ENCODE measurements around the gene STK24. TPM values are rescaled to one million over a fixed set of nuclear protein-coding genes. Genes with fewer than 3 reads are reported as not detected.

STK24 gene
- total RNA-seq, 2 experiments from 2014 or later = 134 to 148 TPM

DNA sequence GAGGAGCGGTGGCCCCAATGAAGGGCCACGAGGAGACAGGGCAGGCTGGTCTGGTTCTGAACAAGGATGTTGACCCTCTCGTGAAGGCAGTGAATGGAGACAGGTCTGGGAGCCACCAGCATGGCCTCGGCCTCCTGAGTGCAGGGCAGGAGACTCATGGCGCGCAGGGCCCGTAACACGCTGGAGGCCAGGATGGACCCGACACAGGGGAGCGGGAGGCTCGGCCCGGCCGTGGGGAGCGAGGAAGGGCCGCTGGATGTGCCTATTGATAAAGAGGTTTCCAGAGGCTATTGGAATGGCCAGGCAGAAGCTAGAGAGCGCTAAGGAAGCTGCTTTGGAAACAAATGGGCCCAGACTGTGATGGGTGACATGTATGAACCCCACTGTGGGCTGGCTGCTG, 132.5 kb downstream of the STK24 start:
- ATAC-seq (no peak), DNase-seq (no peak)
- H3K9me3 Mint-ChIP-seq (ENCODE audit: low read depth) = no peaks in the 10 kb centered on the region
- H3K27me3 Mint-ChIP-seq = no peaks in the 10 kb centered on the region
- H3K36me3 Mint-ChIP-seq = no peaks in the 10 kb centered on the region
- H3K4me3 Mint-ChIP-seq = no peak overlapping the region
- H3K4me1 Mint-ChIP-seq = peaks cover 13% of the 10 kb centered on the region
- no peak overlapping the region for H3K27ac Mint-ChIP-seq
- CTCF ChIA-PET = interaction anchor here (0.6 to 6.0 kb wide), 9 partner anchors 72 to 327 kb away, joined by 3 to 124 read pairs (median 7); no protein-coding TSS in a partner anchor

- Mint-ChIP-seq H3K27me3 (no peaks in the 10 kb centered on the region), H3K36me3 (no peaks in the 10 kb centered on the region), H3K4me1 (peaks cover 13% of the 10 kb centered on the region), H3K9me3 (ENCODE audit: low read depth) (no peaks in the 10 kb centered on the region), H3K4me3 (no peak overlapping the region), H3K27ac (no peak overlapping the region)
- DNase-seq (no peak), ATAC-seq (no peak)
- CTCF ChIA-PET = interaction anchor here (5.0 to 6.0 kb wide), 2 partner anchors 209 to 229 kb away, joined by 50 to 124 read pairs; no protein-coding TSS in a partner anchor
Measured at GRCh38 chr13:98443800-98444325, 133.0 kb downstream of the STK24 start.

DNA sequence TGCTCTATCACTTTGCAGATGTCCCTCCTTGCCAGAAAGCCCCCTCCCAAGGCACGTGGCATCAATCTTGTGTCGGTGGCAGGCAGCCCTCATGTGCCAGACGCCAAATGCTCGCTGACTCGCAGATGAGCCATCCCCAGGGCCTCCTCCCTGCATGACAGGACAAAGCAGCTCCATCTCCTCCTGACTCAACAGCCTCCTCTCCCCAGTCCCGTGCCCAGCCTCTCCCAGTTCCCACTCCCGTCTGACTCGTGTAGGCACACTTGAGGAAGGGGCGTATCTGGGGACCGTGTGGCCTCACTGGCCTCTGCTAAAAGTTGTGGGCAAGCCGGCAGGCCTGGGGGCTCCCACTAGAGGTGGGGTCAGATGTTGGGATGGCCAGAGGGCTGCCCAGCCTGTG, 133.6 kb downstream of the STK24 start:
- no peak overlapping the region for H3K27ac Mint-ChIP-seq
- no peaks in the 10 kb centered on the region for H3K9me3 Mint-ChIP-seq (ENCODE audit: low read depth)
- ATAC-seq = no peak
- no peak overlapping the region for H3K4me3 Mint-ChIP-seq
- peaks cover 13% of the 10 kb centered on the region for H3K4me1 Mint-ChIP-seq
- no peak for DNase-seq
- no peaks in the 10 kb centered on the region for H3K27me3 Mint-ChIP-seq
- CTCF ChIA-PET = interaction anchor here (5.0 to 6.0 kb wide), 2 partner anchors 209 to 229 kb away, joined by 50 to 124 read pairs; no protein-coding TSS in a partner anchor
- no peaks in the 10 kb centered on the region for H3K36me3 Mint-ChIP-seq

GRCh38 chr13:98442391-98443230, 134.3 kb downstream of the STK24 start:
- CTCF ChIA-PET = interaction anchor here (0.7 to 6.0 kb wide), 2 partner anchors 133 to 210 kb away, joined by 3 to 124 read pairs; no protein-coding TSS in a partner anchor
- no peak overlapping the region for H3K4me3 Mint-ChIP-seq
- H3K9me3 Mint-ChIP-seq (ENCODE audit: low read depth) = no peaks in the 10 kb centered on the region
- DNase-seq (no peak), ATAC-seq (no peak)
- H3K27ac Mint-ChIP-seq = no peak overlapping the region
- peaks cover 13% of the 10 kb centered on the region for H3K4me1 Mint-ChIP-seq
- H3K36me3 Mint-ChIP-seq = no peaks in the 10 kb centered on the region
- H3K27me3 Mint-ChIP-seq = no peaks in the 10 kb centered on the region

DNA sequence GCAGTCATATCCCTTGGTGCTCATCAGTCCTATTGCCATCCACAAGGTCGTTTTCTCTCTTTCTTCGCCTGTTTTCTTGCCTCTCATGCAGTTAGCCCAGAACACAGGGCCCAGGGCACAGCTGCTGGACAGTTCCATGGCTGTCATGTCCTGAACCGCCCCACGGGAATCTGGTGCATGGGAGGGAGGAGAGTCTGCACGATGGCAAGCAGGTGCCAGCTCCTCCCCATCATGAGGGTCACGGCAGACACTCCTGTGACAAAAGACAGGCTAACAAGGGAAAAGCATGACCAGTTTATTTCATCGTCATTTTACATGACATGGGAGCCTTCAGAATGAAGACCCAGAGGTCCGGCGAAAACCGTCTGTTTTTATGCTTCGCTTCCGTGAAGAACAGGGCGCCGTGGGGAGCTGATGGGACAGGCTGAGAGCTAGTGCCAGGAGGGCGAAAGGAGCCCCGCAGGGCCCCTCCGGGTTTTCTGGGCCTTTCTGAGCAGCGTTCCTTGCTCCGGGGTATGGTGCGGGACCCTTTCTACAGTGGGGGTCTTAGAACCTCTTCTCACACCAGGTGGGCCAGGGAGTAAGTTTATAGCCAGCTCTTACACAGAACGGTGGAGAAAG, 135.7 kb downstream of the STK24 start:
- no peaks in the 10 kb centered on the region for H3K36me3 Mint-ChIP-seq
- DNase-seq (no peak), ATAC-seq (no peak)
- CTCF ChIA-PET = interaction anchor here (0.7 kb wide), 1 partner anchor 11 kb away, joined by 3 read pairs; no protein-coding TSS in a partner anchor
- no peaks in the 10 kb centered on the region for H3K9me3 Mint-ChIP-seq (ENCODE audit: low read depth)
- H3K27ac Mint-ChIP-seq = no peak overlapping the region
- H3K4me3 Mint-ChIP-seq = no peak overlapping the region
- H3K4me1 Mint-ChIP-seq = peaks cover 13% of the 10 kb centered on the region
- H3K27me3 Mint-ChIP-seq = peaks cover 2% of the 10 kb centered on the region

DNA sequence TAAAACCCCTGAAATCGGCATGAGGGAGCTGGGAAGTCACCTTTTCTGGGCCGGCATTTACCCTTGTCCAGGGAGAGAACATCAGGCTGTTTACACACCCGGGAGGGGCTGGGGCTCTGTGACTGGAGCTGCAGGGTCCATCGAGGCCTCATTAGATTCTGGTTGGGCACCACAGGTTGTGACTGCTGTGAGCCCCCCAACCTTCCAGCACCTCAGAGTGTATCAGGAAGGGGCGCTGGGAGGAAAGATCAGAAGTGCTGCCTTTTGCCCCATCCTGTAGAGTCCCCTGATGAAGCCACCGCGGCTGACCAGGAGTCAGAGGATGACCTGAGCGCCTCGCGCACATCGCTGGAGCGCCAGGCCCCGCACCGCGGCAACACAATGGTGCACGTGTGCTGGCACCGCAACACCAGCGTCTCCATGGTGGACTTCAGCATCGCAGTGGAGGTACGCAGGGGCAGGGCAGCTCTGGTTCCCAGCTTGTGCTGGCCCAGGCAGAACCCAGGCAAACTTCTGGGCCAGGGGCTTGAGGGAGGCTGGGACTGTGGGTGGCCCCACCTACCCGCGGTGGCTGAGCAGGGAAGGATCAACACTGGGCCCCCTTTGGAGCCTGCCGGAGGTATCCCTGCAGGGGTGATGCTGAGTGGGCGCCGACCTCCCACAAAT, 136.4 kb downstream of the STK24 start:
- Mint-ChIP-seq H3K27me3 (peaks cover 3% of the 10 kb centered on the region), H3K9me3 (ENCODE audit: low read depth) (no peaks in the 10 kb centered on the region), H3K27ac (no peak overlapping the region), H3K36me3 (no peaks in the 10 kb centered on the region), H3K4me1 (peaks cover 11% of the 10 kb centered on the region), H3K4me3 (no peak overlapping the region)
- no peak for ATAC-seq
- CTCF ChIA-PET = no interaction called here
- DNase-seq = no peak

GRCh38 chr13:98439896-98440295, 137.0 kb downstream of the STK24 start:
- no peak overlapping the region for H3K4me3 Mint-ChIP-seq
- no peak overlapping the region for H3K27ac Mint-ChIP-seq
- DNase-seq = no peak
- peaks cover 3% of the 10 kb centered on the region for H3K27me3 Mint-ChIP-seq
- H3K9me3 Mint-ChIP-seq (ENCODE audit: low read depth) = no peaks in the 10 kb centered on the region
- ATAC-seq = no peak
- H3K36me3 Mint-ChIP-seq = no peaks in the 10 kb centered on the region
- peaks cover 7% of the 10 kb centered on the region for H3K4me1 Mint-ChIP-seq
- CTCF ChIA-PET = no interaction called here

- Mint-ChIP-seq H3K9me3 (ENCODE audit: low read depth) (no peaks in the 10 kb centered on the region), H3K27ac (no peak overlapping the region), H3K27me3 (peaks cover 3% of the 10 kb centered on the region), H3K36me3 (no peaks in the 10 kb centered on the region), H3K4me1 (peaks cover 7% of the 10 kb centered on the region), H3K4me3 (no peak overlapping the region)
- no peak for ATAC-seq
- DNase-seq = no peak
- CTCF ChIA-PET = no interaction called here
Measured at GRCh38 chr13:98439126-98439828, 137.6 kb downstream of the STK24 start.

DNA sequence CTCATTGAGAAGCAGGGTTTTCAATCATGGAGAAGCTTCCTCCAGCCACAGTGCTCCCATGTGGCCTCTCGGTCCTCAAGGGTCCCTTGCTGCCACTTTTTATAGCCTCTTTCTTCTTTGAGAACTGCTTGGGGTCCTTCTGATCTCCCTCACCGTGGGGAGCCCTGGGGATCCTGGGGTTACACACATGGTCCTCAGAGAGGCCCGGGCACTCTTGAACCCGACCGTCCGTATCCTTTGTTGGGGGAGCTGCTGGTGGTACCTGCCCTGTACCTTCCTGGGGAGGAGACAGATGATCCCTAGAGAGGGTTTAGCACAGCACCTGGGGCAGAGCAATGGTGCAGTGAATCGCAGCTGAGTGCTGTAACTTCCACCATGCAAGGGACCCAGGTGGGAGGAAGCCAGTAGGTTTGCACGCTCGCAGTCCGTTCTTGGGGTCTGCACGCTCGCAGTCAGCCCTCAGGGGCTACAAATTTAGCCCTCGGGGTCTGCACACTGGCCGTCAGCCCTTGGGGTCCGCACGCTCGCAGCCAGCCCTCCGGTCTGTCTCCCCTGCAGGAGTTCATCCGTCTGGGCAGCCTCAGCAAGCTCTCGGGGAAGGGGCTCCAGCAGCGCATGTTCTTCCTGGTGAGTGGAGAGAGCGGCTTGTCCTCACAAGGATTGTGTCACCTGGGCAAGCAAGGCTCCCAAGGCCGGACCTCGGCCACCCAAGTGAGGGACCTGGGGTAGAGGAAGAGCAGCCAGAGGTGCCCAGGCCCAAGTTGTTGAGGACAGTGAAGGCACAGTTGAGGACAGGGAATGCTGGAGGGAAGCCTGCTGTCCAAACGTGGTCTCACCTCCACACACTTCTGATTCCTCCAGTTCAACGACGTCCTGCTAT, 138.4 kb downstream of the STK24 start:
- Mint-ChIP-seq H3K27ac (no peak overlapping the region), H3K4me1 (peaks cover 7% of the 10 kb centered on the region), H3K27me3 (peaks cover 3% of the 10 kb centered on the region), H3K4me3 (no peak overlapping the region), H3K9me3 (ENCODE audit: low read depth) (no peaks in the 10 kb centered on the region), H3K36me3 (no peaks in the 10 kb centered on the region)
- CTCF ChIA-PET = no interaction called here
- ATAC-seq (no peak), DNase-seq (no peak)

GRCh38 chr13:98436233-98436910, 140.5 kb downstream of the STK24 start:
- no peaks in the 10 kb centered on the region for H3K9me3 Mint-ChIP-seq (ENCODE audit: low read depth)
- ATAC-seq (no peak), DNase-seq (no peak)
- no peak overlapping the region for H3K27ac Mint-ChIP-seq
- H3K4me3 Mint-ChIP-seq = no peak overlapping the region
- H3K4me1 Mint-ChIP-seq = no peaks in the 10 kb centered on the region
- CTCF ChIA-PET = interaction anchor here (1.2 kb wide), 1 partner anchor 235 kb away, joined by 3 read pairs; no protein-coding TSS in a partner anchor
- peaks cover 3% of the 10 kb centered on the region for H3K27me3 Mint-ChIP-seq
- H3K36me3 Mint-ChIP-seq = no peaks in the 10 kb centered on the region

DNA sequence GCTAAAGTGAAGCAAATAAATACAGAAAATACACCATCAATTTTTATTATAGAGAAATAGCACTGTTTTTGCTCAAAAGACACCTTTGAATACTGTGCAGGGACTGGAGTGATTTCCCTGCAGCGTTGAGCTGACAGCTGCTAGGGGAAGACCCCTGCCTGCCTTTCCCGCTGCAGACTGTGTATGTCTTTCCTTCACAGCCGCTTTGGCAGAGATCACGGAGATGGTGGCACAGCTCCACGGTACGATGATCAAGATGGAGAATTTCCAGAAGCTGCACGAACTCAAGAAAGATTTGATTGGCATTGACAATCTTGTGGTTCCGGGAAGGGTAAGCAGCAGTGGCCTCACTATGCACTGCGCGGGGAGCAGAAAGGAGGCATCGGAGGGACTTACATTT, 141.5 kb downstream of the STK24 start:
- Mint-ChIP-seq H3K4me3 (no peak overlapping the region), H3K36me3 (no peaks in the 10 kb centered on the region), H3K27me3 (peaks cover 3% of the 10 kb centered on the region), H3K9me3 (ENCODE audit: low read depth) (no peaks in the 10 kb centered on the region), H3K4me1 (no peaks in the 10 kb centered on the region), H3K27ac (no peak overlapping the region)
- DNase-seq (no peak), ATAC-seq (no peak)
- CTCF ChIA-PET = no interaction called here

DNA sequence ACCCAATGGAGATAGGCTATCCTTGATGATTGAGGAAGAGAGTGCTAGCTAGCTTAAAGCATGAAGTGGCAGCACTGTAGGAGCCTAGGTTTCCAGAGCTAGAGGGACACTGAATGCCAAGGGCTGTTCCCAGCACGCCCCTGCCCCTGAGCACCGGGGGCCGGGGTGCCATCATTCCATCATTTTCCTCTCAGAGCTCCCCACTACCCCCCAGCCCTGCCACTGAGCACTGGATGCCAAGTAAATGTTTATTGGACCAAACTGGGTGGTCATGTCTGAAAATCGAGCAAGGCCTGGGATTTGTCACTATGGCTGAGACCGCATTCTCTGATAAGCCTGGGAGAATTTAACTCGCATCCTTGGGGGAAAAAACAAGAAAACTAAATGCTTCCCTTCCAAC, 142.8 kb downstream of the STK24 start:
- H3K27ac Mint-ChIP-seq = no peak overlapping the region
- H3K4me3 Mint-ChIP-seq = no peak overlapping the region
- H3K27me3 Mint-ChIP-seq = peaks cover 8% of the 10 kb centered on the region
- no peaks in the 10 kb centered on the region for H3K9me3 Mint-ChIP-seq (ENCODE audit: low read depth)
- CTCF ChIA-PET = no interaction called here
- no peaks in the 10 kb centered on the region for H3K36me3 Mint-ChIP-seq
- DNase-seq (no peak), ATAC-seq (no peak)
- no peaks in the 10 kb centered on the region for H3K4me1 Mint-ChIP-seq

All from activated CD8-positive, alpha-beta memory T cell treated with anti-CD3 and anti-CD28 coated beads, Interleukin-2, amount 10 ng/mL, durations not matched to agents 7 days and 5 days (primary cell).